Dedifferentiated amniotic fluid mesenchymal stem cell (primary cell): ENCODE data around the gene FOCAD.
"Not testable (repeated sequence)": the region's sequence is repeated elsewhere in the genome, so short reads cannot be mapped to it uniquely, and the experiment has no call there.

Source experiments
- DNase-seq: peaks from one replicate; pipeline ENCODE4 v3.0.0-alpha.2; 2016; ENCODE audit errors: extremely low spot score

Gene FOCAD, protein sequence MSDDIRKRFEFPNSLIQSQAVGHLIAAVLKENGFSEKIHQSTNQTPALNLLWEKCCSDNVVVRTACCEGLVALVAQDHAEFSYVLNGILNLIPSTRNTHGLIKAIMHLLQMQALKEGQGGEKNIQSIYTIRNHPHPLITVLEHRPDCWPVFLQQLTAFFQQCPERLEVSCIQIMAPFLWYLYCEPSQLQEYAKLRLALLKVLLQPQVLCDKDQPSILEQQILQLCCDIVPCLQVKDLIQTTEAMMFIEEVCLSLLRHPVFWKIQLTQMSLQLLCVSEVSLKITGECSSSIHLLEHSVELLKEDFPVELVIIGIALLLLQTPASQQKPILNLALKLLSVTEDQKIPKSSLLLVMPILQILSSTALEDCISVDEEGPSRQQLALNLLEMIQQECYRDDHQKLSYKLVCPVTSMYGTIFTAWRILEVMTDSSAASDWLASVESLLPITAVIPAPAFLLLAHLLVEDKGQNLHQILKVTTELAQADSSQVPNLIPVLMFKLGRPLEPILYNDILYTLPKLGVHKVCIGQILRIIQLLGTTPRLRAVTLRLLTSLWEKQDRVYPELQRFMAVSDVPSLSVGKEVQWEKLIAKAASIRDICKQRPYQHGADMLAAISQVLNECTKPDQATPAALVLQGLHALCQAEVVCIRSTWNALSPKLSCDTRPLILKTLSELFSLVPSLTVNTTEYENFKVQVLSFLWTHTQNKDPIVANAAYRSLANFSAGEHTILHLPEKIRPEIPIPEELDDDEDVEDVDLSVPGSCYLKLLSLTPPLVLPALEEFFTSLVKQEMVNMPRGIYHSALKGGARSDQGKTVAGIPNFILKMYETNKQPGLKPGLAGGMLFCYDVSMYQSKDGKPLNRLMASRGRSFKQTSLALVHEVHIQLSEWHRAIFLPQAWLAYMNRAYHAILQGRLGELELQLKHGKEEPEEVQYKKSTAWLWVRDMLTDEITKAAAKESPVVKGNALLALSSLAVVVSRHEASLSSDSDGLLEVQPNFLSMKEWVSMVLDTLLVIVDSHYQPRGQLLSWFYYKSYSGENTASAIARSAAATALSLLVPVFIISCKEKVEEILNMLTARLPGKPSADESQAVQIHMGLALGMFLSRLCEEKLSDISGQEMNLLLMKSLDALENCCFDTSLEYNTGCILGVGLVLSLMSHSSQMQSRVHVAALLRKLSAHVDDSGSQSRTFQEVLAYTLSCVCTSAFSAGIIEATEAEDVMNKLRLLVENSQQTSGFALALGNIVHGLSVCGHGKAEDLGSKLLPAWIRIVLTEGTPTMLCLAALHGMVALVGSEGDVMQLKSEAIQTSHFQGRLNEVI (N-terminal part only)

DNA sequence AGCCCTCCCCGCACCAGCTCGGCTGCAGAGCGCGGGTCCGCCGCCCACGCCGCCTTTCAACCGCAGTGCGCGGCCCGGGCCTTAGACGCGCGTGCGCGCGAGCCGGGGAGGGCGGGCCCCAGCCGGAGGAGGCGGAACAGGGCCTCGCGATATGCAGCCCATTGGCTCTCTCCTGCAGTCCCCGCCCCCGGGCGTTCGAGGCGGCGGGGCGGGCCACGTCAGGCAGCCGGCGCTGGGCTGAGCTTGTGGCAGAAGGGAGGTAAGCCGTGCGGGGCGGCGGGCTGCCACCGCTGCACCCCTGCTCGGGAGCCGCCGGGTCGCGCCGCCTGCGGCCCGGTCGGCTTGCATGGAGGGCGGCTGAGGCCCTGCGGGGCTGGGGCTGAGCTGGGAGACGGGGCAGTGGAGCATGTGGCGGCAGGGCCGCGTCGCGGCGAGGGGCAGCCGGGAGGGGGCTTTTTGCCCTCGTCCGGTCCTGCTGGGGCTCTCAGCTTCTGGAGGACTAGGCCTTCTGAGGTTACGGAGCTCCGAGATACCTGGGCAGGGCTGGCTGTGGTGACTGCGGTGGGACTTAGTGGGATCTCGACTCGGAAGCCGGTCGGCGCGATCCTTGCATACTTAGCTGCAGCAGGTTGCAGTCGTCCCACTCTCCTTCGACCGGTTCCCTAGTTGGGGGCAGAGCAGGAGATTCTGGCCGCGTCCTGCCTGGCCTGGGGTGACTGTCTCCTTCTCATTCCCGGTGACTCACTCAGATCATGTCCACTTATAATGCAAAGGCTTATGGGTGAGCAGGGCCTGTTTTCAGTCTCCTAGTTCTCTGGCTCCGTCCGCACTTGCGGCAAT is at the start of gene FOCAD:
FOCAD (plus strand) TSS at position 225 of the 840 bp plus-strand sequence. CDS start 31,095 bp downstream, outside the sequence.
- peak; percentile 95 for DNase-seq

DNA sequence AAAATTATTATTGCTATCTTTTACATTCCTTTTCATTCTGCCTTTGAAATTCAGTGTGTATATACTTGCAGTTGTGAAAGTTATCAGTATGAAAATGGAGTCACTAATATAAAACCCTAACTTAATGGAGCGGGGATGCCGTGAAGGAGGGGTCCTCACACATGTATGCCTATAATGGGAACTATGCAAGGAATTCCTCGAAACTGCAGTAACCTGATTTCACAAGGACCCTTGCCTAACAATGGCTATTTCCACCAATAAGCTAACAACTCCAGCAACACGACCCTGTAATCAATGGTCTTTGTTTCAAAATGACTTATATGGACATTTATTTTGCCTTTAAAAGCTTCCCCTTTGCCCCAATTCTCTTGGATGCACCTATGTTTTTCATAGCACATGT is 49.2 kb upstream of the FOCAD start:
- no peak for DNase-seq

DNA sequence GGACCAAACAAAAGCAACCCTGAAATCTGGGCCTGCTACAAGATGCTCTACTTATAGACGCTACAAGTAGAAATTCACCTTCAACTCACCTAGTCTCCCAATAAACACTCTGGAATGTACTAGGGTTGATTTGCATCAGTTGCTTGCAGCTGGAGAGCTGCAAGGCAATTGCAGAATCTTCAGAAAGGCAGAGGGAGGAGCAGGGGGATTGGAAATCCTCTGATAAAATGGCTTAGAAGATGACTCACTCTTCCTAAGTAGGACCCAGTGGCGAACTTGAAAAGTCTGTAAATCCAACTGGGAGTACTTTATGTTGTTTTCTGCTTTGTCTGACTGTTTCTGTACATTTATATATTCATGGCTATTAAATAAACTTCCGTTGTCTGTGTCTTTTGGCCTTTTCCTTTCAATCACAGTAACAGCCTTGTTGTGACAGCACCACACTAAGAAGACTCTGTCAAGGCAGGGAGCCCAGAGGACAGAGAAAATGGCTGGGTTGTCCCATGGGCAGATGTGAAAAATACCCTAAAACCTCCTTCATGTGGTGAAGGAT is 47.1 kb upstream of the FOCAD start:
- no peak for DNase-seq

DNA sequence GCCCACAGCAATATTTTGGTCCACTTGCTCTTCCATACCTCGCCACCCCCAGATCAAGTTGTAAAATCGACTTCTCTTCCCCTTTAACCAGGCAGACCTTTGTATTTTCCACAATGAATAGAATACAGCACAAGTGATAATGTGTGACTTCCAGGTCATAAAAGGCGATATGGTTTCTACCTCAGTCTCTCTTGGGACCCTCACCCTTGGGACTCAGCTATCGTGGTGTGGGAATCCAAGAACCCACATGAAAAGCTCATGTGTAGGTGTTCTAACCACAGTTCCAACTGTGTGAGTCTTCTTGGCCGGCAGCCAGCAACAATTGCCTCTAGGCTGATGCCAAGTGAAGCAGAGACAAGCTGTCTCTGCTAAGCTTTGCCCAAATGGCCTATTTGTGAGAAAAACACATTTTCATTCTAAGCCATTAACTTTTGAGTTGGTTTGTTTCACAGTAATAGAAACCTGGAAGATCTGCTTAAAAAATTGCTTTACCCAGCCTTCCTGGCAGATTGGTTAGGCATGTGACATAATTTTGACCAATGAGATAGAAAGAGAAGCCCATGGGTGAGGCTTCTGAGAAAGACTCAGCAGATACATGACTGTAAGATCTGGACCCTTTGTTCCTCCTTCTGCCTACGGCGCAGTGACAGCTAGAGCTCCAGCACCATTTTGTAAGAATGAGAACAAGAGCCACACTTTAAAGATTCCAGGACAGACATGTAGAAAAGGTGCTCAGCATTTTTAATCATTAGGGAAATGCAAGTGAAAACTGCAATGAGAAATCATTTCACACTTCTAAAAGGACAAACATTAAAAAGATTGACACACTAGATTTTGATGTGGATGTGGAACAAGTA is 43.5 kb upstream of the FOCAD start:
- DNase-seq: no peak

DNA sequence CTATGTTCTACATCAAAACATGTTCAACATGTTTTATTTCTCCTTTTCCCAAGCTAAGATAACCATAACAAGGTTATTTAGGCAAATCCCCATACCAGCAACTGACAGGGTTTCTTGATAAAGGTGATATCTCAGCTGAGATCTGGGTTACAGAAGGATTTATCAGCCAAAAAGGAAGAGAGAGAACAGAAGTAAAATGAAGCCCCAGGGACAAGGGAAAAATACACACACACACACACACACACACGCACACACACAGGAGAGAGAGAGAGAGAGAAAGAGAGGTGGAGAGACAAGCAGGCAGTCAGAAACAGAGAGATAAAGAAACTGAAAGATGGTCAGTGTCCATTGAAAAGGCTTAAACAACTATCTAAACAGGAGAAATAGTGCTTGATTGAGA is 42.0 kb upstream of the FOCAD start:
- DNase-seq: no peak

DNA sequence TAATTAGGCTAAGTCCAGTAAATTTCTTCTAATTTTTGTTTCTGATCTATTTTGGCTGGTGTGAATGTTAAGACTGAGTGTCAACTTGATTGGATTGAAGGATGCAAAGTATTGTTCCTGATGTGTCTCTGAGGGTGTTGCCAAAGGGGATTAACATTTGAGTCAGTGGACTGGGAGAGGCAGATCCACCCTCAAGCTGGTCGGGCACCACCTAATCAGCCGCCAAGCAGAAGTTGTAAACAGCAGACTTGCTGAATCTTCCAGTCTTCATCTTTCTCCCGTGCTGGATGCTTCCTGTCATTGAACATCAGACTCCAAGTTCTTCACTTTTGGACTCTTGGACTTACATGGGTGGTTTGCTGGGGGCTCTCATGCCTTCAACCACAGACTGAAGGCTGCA is 40.4 kb upstream of the FOCAD start:
- no peak for DNase-seq

DNA sequence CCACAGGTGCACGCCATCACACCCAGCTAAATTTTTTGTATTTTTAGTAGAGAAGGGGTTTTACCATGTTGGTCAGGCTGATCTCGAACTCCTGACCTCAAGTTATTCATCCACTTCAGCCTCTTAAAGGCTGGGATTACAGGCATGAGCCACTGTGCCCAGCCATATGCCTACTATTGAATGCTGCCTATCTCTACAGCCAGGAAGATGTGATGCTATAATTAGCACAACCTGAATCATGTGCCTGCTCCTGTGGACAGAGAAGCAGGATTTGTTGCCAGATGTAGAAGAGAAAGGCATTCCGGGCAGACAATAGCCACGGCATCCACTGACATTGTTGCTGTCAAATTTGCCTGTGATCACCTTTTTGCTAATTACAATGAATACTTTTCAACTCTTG is 37.4 kb upstream of the FOCAD start:
- no peak for DNase-seq

DNA sequence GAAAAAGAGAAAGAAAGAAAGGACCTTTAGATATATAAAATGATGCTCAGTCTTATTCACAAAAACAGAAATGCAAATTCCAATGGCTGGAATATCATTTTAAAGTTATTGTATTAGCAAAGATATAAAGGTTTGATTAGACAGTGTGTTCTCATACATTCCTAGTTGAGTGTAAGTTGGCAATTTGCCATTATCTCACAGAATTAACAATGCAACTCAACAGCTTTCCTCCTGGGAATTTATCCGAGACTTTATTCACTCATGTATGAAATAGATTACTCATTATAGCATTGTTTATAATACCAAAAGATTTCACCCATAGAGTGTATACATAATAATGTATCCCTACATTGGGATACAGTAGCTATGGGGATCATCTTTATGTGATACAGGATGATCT is 34.7 kb upstream of the FOCAD start:
- no peak for DNase-seq

DNA sequence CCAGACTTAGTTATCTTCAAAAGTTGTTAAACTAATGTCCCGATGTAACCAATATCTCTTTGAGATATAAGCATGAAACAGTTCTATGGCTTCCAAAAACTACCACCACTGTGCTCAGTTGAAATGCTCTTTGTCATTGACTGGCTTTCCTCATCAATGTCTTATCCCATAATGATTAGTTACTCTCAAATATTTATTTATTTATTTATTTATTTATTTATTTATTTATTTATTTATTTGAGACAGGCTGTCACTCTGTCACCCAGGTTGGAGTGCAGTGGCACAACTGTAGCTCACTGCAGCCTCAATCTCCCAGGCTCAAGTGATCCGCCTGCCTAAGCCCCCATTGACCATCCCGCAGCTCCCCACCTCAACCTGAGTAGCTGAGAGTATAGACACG is 33.7 kb upstream of the FOCAD start:
- no peak for DNase-seq

DNA sequence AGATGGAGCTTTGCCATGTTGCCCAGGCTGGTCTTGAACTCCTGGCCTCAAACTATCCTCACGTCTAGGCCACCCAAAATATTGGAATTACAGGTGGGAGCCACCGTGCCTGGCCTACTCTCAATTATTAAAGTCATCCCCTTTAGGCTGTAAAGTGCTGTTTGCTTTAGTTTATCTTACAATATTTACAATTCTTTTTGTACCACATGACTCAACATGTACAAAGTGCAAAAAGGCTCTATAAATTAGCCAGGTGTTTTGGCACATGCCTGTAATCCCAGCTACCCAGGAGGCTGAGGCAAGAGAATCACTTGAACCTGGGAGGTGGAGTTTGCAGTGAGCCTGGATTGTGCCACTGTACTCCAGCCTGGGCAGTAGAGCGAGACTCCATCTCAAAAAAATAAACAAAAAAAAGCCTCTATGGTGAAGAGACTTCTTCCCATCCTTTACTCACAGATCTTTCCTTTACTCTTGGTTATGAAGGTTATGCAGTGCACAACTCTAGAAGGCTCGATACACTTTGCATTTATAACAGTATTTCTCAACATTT is 33.2 kb upstream of the FOCAD start:
- no peak for DNase-seq

DNA sequence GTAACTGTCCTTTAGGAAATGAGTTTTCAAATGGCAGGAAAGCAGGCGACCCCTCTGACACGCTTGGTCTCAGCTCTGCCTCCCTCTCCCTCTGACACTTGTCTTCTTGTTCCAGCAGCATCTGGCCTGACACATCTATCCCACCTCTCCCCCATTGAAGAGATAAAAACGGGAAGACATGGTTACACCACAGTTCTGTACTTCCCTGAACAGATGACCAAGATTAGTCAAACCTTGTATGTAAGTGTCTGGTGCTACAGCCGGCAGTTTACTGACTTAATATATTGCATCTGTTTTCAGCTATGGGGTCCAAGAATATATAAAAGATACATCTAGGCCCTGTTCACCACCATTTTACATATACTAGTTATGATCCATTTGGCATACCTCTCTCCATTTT is 32.1 kb upstream of the FOCAD start:
- no peak for DNase-seq

DNA sequence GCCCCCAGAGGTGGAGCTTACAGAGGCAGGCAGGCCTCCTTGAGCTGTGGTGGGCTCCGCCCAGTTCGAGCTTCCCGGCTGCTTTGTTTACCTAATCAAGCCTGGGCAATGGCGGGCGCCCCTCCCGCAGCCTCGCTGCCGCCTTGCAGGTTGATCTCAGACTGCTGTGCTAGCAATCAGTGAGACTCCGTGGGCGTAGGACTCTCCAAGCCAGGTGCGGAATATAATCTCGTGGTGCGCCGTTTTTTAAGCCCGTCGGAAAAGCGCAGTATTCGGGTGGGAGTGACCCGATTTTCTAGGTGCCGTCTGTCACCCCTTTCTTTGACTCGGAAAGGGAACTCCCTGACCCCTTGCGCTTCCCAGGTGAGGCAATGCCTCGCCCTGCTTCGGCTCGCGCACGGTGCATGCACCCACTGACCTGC is 25.8 kb upstream of the FOCAD start:
- DNase-seq: not testable (repeated sequence)

DNA sequence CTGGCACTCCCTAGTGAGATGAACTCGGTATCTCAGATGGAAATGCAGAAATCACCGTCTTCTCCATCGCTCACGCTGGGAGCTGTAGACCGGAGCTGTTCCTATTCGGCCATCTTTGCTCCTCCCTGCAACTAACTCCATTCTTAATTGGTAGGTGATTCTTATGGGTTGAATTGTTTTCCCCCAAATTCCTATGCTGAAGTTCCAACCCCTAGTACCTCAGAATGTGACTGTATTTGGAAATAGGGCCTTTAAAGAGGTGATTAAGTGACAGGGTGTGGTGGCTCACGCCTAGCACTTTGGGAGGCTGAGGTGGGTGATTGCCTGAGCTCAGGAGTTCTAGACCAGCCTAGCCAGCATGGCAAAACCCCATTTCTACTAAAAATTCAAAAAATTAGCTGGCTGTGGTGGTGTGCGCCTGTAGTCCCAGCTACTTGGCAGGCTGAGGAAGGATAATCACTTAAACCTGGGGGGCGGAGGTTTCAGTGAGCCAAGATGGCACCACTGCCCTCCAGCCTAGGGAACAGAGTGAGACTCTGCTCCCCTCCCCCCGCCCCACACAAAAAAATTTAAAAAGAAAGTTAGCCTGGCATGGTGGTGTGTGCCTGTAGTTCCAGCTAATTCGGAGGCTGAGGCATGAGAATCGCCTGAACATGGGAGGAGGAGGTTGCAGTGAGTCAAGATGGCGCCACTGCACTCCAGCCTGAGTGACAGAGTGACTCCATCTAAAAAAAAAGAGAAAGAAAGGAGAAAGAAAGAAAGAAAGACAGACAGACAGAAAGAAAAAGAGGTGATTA is 25.2 kb upstream of the FOCAD start:
- no peak for DNase-seq

DNA sequence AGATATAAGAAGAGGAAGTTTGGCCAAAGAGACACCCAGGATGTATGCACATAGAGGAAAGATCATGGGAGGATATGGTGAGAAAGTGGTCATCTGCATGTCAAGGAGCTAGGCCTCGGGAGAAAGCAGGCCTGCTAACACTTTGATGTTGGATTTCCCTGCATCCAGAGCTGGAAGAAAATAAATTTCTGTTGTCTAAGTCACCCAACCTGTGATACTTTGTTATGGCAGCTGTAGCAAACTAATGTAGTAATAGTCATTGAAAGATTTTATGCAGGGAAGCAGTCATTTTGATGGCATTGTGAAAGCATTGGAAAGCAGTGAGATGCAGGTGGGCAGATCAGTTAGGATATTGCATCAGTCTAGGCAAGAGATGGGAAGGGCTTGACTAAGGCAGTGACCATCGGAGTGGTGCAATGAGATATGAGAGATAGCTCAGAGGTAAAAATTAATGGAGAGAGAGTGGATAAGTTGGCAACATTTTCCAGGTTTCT is 24.5 kb upstream of the FOCAD start:
- DNase-seq: no peak

DNA sequence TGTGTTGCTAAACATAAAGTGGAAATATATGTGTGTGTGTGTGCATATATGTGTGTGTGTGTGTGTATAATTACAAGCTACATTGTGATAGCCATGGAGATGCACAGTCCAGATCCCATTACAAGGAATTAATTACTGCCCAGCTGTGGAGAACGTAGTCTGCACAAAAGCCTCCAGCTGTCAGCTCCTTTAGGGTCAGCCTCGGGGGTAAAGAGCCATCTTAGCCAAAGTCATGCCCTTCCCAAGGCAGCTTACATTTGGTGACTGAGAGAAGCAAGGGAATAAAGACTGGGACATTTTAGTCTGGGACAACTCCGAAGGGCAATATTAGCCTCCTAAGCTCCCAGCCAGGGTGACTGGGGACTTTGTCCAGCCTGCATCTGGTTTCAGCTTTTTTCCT is 21.9 kb upstream of the FOCAD start:
- DNase-seq: no peak

DNA sequence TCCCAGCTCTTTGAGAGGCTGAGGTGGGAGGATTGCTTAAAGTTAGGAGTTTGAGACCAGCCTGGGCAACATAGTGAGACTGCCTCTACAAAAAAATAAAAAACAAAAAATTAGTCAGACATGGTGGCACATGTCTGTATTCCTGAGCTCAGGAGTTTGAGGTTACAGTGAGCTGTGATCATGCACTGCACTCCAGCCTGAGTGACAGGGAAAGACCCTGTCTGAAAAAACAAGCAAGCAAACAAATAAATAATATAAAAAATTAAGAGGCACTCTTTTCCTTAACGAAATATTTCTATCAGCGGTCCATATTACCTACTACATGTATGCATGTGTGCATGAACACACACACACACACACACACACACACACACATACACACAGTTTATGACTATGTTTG is 20.9 kb upstream of the FOCAD start:
- DNase-seq: no peak

DNA sequence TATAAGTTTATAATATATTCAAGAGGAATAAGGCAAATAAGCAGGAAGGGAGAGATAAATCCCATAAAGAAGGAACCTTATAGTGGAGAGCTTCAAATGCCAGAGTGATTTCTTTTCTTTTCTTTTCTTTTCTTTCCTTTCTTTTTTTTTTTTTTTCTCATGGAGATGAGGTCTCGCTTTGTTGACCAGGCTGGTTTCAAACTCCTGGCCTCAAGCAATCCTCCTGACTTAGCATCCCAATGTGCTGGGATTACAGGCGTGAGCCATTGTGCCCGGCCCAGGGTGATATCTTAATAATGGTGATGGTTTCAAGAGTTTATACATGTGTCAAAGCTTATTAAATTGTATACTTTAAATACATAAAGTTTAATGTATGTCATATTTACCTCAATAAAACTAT is 19.6 kb upstream of the FOCAD start:
- no peak for DNase-seq

DNA sequence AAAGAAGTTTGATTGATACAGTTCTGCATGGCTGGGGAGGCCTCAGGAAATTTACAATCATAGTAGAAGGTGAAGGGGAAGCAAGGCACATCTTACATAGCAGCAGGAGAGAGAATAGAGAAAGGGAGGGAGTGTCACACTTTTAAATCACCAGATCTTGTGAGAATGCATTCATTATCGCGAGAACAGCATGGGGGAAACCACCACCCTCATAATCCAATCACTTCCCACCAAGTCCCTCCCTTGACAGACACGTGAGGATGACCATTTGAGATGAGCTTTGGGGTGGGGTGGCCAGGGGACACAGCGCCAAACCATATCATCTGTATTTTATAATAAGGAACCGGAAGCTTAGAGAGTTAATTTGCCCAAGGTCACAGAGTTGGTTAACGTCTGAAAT is 13.7 kb upstream of the FOCAD start:
- DNase-seq: no peak

DNA sequence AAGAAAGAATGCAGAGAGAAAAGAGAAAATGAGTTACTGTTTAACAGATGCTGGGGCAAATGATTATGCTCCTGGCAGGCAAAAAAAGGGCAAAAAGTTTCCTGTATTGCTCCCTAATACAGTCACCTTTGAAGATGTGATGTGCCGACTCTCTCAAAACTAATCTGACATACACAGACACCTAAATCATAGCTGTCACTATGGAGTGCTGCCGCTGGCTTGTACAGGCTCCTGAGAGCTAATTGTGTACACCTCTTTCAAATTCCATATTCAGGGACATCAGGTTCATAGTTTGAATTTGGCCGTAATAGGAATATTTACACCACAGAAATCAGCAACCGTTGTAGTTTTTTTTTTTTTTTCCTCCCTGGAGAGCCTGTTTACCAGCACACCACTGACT is 12.4 kb upstream of the FOCAD start:
- no peak for DNase-seq
